ENCODE data around the gene DNAH2.
A peak's percentile ranks its signal among the peaks of the same experiment; 100 is the strongest.

The DNAH2 gene

GRCh38 chr17:7832431-7832830 lies 114.9 kb downstream of the DNAH2 start:
- WGBS (ENCODE audit: insufficient coverage, insufficient read length) = no CpG with 5 or more reads among the region's 10 CpGs
- peaks cover 4% of the 10 kb centered on the region; the same call in 1 of the 2 replicates for H3K27me3 ChIP-seq (ENCODE audit: control insufficient read depth, insufficient read depth, low read length)
- DNase-seq (ENCODE audit: low read depth, low spot score) = no peak

GRCh38 chr17:7833011-7833794 lies 115.7 kb downstream of the DNAH2 start:
- peaks cover 3% of the 10 kb centered on the region; the same call in 1 of the 2 replicates for H3K4me1 ChIP-seq (ENCODE audit: control insufficient read depth, insufficient read depth, low read length)
- peak overlapping the region; percentile 64; the same call in 1 of the 2 replicates for H3K4me3 ChIP-seq (ENCODE audit: low read length)
- WGBS (ENCODE audit: insufficient coverage, insufficient read length) = no CpG with 5 or more reads among the region's 19 CpGs
- no peak overlapping the region for H3K27ac ChIP-seq (ENCODE audit: low read length)
- H3K9me3 ChIP-seq (ENCODE audit: control insufficient read depth, insufficient read depth, low read length) = no peaks in the 10 kb centered on the region
- no peaks in the 10 kb centered on the region for H3K36me3 ChIP-seq (ENCODE audit: control insufficient read depth, insufficient read depth, low read length)
- H3K27me3 ChIP-seq (ENCODE audit: control insufficient read depth, insufficient read depth, low read length) = peaks cover 4% of the 10 kb centered on the region; the same call in 1 of the 2 replicates
- no peak for DNase-seq (ENCODE audit: low read depth, low spot score)

More at GRCh38 chr17:7832431-7832830, 114.9 kb downstream of the DNAH2 start:
- H3K9me3 ChIP-seq (ENCODE audit: control insufficient read depth, insufficient read depth, low read length) = no peaks in the 10 kb centered on the region
- H3K27ac ChIP-seq (ENCODE audit: low read length) = no peak overlapping the region
- peaks cover 3% of the 10 kb centered on the region; the same call in 1 of the 2 replicates for H3K4me1 ChIP-seq (ENCODE audit: control insufficient read depth, insufficient read depth, low read length)
- no peak overlapping the region for H3K4me3 ChIP-seq (ENCODE audit: low read length)
- no peaks in the 10 kb centered on the region for H3K36me3 ChIP-seq (ENCODE audit: control insufficient read depth, insufficient read depth, low read length)

DNA sequence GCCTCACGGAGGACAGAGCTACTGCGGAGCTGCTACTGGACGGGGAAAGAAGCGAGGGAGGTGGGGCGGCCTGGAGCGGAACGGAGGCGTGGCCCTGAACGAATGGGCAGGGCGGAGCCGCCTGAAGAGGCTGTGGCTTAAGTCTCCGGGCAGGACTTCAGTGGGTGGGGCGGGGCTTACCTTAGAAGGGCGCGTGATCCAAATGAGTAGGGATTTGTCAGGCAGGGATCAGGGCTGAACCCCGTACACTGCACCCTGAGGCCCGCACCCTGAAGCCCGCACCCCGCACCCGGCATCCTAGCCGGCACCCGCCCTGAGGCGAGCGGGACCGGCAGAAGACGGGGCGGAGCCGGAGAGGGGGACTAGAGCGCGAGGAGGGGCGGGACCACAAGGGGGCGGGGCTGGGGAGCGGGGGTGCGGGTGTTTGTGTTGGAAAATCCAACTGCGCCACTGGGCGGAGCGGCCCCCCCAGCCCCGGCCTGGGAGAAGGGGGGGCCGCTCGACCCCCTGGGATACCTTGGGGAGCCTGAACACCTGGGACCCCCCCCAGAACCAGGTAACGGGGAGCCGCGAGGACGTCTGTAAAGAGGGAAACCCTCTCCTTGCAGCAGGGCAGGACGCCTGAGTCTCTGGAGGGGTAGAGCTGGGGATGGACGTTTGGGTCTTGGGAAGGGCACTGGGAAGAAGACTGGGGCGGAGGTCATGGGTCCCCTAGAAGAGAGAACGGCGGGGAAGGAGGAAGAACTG lies 116.4 kb downstream of the DNAH2 start, which contains the start of gene KDM6B:
TSS of gene KDM6B (plus strand) at position 423 of the 747 bp plus-strand sequence. CDS start 11,338 bp downstream, outside the sequence.
- no peak for DNase-seq (ENCODE audit: low read depth, low spot score)
- no CpG with 5 or more reads among the region's 49 CpGs for WGBS (ENCODE audit: insufficient coverage, insufficient read length)
- Histone ChIP-seq H3K9me3 (ENCODE audit: control insufficient read depth, insufficient read depth, low read length) (no peaks in the 10 kb centered on the region), H3K4me1 (ENCODE audit: control insufficient read depth, insufficient read depth, low read length) (peaks cover 3% of the 10 kb centered on the region; the same call in 1 of the 2 replicates), H3K27me3 (ENCODE audit: control insufficient read depth, insufficient read depth, low read length) (peaks cover 6% of the 10 kb centered on the region; the same call in 1 of the 2 replicates), H3K4me3 (ENCODE audit: low read length) (peak within 1 kb of the TSS; percentile 64; the same call in 1 of the 2 replicates), H3K27ac (ENCODE audit: low read length) (no peak within 1 kb of the TSS), H3K36me3 (ENCODE audit: control insufficient read depth, insufficient read depth, low read length) (no peaks in the 10 kb centered on the region)

DNA sequence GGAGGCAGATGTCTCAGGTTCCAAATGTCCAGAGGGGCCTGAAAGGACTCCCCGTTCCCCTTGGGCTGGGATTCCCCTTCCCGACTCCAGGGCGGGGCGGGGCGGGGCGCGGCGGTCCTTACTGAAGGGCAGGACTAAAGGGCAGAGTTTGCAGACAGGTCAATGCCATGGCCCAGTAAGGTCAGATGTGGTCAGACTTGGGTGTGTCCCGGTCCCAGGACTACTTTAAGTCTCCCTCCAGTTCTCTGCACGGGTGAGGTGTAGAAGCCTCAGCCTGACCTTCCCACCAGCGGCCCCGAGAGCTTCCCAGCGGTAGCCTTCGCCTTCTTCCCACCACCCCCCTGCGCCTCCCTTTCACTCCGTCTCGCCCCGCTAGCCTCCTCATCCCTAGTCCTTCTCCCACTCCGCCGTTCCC lies 117.0 kb downstream of the DNAH2 start:
- Histone ChIP-seq H3K9me3 (ENCODE audit: control insufficient read depth, insufficient read depth, low read length) (no peaks in the 10 kb centered on the region), H3K27ac (ENCODE audit: low read length) (no peak overlapping the region), H3K36me3 (ENCODE audit: control insufficient read depth, insufficient read depth, low read length) (no peaks in the 10 kb centered on the region), H3K4me1 (ENCODE audit: control insufficient read depth, insufficient read depth, low read length) (peaks cover 3% of the 10 kb centered on the region; the same call in 1 of the 2 replicates), H3K4me3 (ENCODE audit: low read length) (peak overlapping the region; percentile 64; the same call in 1 of the 2 replicates), H3K27me3 (ENCODE audit: control insufficient read depth, insufficient read depth, low read length) (peaks cover 10% of the 10 kb centered on the region; the same call in 1 of the 2 replicates)
- DNase-seq (ENCODE audit: low read depth, low spot score) = no peak
- WGBS (ENCODE audit: insufficient coverage, insufficient read length) = no CpG with 5 or more reads among the region's 20 CpGs

GRCh38 chr17:7834957-7835813 lies 117.6 kb downstream of the DNAH2 start:
- Histone ChIP-seq H3K27me3 (ENCODE audit: control insufficient read depth, insufficient read depth, low read length) (peaks cover 16% of the 10 kb centered on the region; the same call in 1 of the 2 replicates), H3K27ac (ENCODE audit: low read length) (no peak overlapping the region), H3K9me3 (ENCODE audit: control insufficient read depth, insufficient read depth, low read length) (no peaks in the 10 kb centered on the region), H3K36me3 (ENCODE audit: control insufficient read depth, insufficient read depth, low read length) (no peaks in the 10 kb centered on the region), H3K4me3 (ENCODE audit: low read length) (peak overlapping the region; percentile 64; the same call in 1 of the 2 replicates), H3K4me1 (ENCODE audit: control insufficient read depth, insufficient read depth, low read length) (peaks cover 3% of the 10 kb centered on the region; the same call in 1 of the 2 replicates)
- no peak for DNase-seq (ENCODE audit: low read depth, low spot score)
- no CpG with 5 or more reads among the region's 69 CpGs for WGBS (ENCODE audit: insufficient coverage, insufficient read length)

- WGBS (ENCODE audit: insufficient coverage, insufficient read length) = no CpG with 5 or more reads among the region's 61 CpGs
- Histone ChIP-seq H3K9me3 (ENCODE audit: control insufficient read depth, insufficient read depth, low read length) (no peaks in the 10 kb centered on the region), H3K4me3 (ENCODE audit: low read length) (peak overlapping the region; percentile 64; the same call in 1 of the 2 replicates), H3K27me3 (ENCODE audit: control insufficient read depth, insufficient read depth, low read length) (peaks cover 25% of the 10 kb centered on the region; the same call in 1 of the 2 replicates), H3K4me1 (ENCODE audit: control insufficient read depth, insufficient read depth, low read length) (peaks cover 3% of the 10 kb centered on the region; the same call in 1 of the 2 replicates), H3K36me3 (ENCODE audit: control insufficient read depth, insufficient read depth, low read length) (no peaks in the 10 kb centered on the region), H3K27ac (ENCODE audit: low read length) (no peak overlapping the region)
- DNase-seq (ENCODE audit: low read depth, low spot score) = no peak
Measured at GRCh38 chr17:7835814-7836595, 118.5 kb downstream of the DNAH2 start.

DNA sequence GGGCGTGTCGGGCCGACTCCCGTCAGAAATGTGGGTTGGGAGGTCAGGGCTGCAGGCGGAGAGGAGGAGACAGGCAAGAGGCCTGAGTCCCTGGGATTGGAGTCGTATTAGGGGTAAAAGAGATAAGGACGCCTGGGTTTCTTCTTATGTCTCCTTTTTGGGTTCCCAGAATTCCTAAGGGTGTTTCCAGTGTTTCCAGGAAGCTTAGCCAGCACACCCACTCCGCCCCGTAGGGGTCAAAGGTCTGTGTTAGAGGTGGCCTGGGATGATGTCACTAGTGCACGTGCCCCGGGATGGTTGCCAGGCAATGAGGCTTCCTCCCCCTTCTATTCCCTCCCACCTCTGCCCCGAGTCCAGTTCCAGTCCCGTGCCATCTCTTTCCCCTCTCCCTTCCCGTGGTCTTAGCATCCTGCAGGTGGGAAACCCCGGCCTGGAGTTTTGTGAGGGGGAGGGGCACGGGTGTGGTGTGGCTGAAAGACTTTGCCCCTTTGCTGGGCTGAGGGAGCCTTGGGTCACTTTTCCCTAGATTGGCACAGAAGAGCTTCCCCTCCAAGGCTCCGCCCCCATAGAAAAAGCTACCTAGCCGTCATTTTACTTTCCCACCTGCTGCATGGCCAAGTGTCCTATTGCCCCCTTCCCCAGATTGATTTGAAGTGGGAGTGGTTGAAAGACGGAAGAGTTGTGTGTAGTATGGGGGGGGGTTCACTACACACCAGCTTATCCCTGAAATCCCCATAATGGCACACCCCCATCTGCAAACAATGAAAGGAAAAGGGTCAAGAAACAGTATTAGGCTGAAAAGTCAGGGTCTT lies 119.3 kb downstream of the DNAH2 start:
- no peak overlapping the region for H3K27ac ChIP-seq (ENCODE audit: low read length)
- peaks cover 3% of the 10 kb centered on the region; the same call in 1 of the 2 replicates for H3K4me1 ChIP-seq (ENCODE audit: control insufficient read depth, insufficient read depth, low read length)

DNA sequence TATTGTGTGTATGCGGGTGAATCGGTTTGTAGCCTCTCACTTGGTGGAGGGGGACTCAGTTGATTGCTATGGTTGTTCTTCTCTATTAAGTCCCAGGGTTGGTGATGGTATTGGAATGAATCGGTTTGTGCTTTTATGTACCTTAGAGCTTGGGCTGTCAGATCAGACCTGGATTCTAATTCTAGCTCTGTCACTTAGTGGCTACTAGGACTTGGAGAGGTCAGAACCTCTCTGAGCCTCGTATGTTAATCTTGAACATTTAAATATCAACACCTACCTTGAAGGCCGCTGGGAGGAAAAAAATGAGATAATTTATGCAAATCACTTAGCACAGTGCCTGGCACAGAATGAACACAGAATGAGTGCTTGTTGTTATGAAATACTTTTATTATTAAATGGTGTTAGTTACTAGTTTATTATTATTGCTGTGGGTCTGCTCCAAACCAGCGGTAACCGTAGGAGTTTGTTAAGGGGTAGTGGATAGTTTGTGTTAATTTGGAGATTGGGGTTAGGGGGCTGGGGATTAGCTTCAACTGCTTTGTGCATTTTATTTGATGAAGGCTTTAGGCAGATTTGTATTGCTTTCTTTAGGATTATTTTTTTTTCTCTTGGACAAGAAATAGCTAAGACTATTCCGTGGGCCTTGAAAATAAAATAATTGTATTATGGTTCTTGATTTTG lies 120.0 kb downstream of the DNAH2 start:
- Histone ChIP-seq H3K9me3 (ENCODE audit: control insufficient read depth, insufficient read depth, low read length) (no peaks in the 10 kb centered on the region), H3K4me1 (ENCODE audit: control insufficient read depth, insufficient read depth, low read length) (peaks cover 3% of the 10 kb centered on the region; the same call in 1 of the 2 replicates), H3K27ac (ENCODE audit: low read length) (no peak overlapping the region), H3K27me3 (ENCODE audit: control insufficient read depth, insufficient read depth, low read length) (peaks cover 29% of the 10 kb centered on the region), H3K4me3 (ENCODE audit: low read length) (no peak overlapping the region), H3K36me3 (ENCODE audit: control insufficient read depth, insufficient read depth, low read length) (no peaks in the 10 kb centered on the region)
- no CpG with 5 or more reads among the region's 8 CpGs for WGBS (ENCODE audit: insufficient coverage, insufficient read length)
- no peak for DNase-seq (ENCODE audit: low read depth, low spot score)

More for the DNA sequence above, 119.3 kb downstream of the DNAH2 start:
- Histone ChIP-seq H3K9me3 (ENCODE audit: control insufficient read depth, insufficient read depth, low read length) (no peaks in the 10 kb centered on the region), H3K36me3 (ENCODE audit: control insufficient read depth, insufficient read depth, low read length) (no peaks in the 10 kb centered on the region), H3K4me3 (ENCODE audit: low read length) (peak overlapping the region; percentile 64; the same call in 1 of the 2 replicates), H3K27me3 (ENCODE audit: control insufficient read depth, insufficient read depth, low read length) (peaks cover 29% of the 10 kb centered on the region)
- no CpG with 5 or more reads among the region's 19 CpGs for WGBS (ENCODE audit: insufficient coverage, insufficient read length)
- DNase-seq (ENCODE audit: low read depth, low spot score) = peak; percentile 96

Data from iPS DF 6.9 (cell line).